HG03378 (cell line): ENCODE results near the gene RNASET2.
A peak's percentile ranks its signal among the peaks of the same experiment; 100 is the strongest.

Source experiments
- ATAC-seq: cut with Tn5 transposase; IDR thresholded peaks from one replicate; pipeline ENCODE4 v1.9.1; 2021; ENCODE audit warnings: mild to moderate bottlenecking, moderate library complexity; ENCODE audit not compliant: unreplicated experiment

Gene RNASET2, protein sequence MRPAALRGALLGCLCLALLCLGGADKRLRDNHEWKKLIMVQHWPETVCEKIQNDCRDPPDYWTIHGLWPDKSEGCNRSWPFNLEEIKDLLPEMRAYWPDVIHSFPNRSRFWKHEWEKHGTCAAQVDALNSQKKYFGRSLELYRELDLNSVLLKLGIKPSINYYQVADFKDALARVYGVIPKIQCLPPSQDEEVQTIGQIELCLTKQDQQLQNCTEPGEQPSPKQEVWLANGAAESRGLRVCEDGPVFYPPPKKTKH

DNA sequence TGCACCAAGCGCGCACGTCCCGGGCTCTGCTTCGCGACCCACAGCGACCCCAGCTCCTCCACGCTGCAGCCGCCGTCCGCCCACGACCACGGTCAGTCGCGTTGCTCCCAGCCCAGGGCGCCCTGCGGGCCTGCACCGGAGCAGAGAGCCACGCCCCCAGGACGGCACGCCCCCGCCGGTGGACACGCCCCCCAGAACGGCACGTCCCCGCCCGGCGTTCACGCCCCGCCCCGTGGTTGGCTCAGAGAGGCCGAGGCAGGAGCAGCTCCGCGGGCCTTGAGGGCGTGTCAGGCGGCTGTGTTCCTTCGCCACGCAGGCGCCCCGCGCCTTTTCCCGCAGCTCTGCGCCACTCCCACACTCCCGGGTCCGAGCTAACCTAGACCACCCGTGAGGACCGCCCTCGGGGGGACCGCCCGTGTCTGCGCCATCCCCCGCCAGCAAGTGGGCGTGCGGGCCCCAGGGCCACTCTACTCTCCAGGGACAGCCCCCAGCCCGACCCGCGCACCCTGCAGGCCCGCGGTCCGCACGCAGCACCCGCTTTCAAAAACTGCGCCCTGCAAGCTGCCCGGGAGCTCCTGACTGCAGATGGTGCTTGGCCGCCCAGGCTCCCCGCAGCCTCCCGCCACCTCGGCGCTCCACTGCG, at the start of gene RNASET2:
TSS of gene RNASET2 (minus strand) at position 107 of the 643 bp plus-strand sequence. CDS start 368 bp downstream, outside the sequence.
- ATAC-seq, result peak; percentile 49

DNA sequence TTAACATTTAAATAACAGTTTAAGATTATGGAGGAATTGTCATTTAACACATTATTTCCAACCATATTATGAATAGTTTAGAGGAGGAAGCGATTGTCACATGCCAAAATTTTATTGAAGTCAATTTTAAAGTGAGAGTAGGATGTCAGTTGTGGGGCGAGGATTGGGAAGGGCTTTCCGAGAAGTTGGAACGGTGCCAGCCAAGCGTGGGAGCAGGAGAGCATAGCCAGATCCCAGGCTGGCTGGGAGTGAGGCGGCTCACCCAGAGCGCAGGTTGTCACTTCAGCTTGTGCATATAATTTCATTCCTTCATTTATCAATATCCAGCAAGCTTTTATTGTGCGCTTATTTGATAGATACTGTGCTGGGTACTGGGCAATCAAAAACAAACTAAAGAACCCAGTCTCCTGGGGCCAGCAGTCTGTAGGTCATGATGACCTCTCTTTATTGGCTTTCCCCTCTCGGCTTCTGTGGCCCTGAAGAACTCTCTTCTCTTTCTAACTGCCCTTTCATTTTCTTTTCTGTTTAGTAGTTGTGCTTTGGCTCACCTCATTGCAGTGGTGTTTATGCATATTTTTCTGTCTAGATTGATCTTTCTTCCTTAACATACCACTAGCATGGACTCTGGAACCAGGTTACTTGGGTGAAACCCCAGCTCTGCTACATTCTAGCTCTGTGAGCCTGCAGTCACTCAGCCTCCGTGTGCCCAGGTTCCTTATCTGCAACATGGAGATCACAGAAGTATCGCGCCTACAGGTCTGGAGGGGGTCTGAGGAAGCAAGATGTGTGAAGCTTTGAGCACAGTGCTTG, 49.2 kb upstream of the RNASET2 start:
- no peak for ATAC-seq

DNA sequence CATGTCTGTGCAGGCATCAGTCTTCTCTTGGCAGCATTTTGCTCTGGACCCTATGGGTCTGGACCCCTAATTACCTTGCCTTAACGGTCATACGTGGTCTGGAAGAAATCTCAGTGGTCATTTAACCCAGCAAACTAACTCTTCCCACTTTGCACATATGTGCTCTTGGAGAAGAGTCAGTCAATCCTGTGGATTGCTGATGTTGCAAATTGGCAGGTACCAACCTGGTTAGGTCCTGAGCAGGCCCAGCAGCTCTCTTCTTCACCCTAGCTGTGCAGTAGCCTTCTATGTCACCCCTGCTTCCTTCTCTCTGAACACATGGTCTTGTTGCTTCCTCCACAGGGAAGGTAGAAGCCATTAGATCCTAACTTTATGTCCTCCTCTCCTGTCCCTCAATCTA, 44.4 kb upstream of the RNASET2 start:
- no peak for ATAC-seq

DNA sequence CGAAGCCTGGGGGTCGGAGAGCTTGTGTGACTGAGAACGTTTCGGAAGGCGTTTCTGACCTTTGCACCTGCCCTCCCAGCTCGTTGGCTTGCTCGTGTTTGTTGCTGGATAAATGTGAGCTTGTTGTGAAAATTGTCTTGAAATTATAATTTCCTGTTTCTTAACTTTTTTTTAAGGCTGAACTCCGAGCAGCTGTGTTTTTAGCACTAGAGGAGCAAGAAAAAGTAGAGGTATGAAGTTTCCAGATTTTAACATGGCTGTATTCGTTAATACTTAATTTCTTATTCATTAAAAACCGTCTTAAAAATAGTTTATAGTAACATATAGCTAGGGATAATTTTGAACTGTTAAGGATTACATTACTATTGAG, 43.5 kb upstream of the RNASET2 start:
- ATAC-seq, result no peak

DNA sequence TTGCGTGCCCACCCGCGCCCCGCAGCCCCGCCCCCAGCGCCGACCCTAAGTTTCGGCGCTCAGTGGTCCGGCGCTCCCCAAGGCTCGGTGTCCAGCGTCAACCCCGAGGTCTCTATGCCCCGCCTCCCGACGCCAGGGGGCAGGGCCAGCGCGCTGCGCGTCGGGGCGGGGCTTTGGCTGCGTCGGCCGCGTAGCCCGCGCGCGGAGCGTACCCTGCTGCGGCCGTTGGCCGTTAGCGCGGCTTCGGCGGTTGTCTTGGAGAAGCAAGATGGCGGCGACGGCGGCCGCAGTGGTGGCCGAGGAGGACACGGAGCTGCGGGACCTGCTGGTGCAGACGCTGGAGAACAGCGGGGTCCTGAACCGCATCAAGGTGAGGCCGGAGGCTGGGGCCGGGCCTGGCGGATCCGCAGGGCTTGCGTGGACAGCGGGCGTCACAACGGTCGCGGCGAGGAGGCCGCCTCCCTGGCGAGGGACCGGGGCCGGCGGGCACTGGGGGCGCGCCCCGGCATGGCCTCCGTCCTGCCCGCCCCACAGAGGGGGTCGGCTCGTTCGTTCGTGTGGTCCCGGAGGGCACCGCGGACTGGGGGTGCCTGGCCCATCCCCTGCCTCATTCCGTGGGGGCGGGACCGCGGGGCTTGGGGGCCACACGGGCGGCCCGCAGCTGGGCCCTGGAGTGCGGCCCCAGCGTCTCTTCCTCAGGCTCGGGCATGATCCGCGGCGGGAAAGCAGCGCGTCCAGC, 43.0 kb upstream of the RNASET2 start, which contains the start of gene CEP43:
TSS of gene CEP43 (plus strand) at position 253 of the 739 bp plus-strand sequence. CDS start at position 269, 16 bp downstream.
- peak; percentile 76 for ATAC-seq

DNA sequence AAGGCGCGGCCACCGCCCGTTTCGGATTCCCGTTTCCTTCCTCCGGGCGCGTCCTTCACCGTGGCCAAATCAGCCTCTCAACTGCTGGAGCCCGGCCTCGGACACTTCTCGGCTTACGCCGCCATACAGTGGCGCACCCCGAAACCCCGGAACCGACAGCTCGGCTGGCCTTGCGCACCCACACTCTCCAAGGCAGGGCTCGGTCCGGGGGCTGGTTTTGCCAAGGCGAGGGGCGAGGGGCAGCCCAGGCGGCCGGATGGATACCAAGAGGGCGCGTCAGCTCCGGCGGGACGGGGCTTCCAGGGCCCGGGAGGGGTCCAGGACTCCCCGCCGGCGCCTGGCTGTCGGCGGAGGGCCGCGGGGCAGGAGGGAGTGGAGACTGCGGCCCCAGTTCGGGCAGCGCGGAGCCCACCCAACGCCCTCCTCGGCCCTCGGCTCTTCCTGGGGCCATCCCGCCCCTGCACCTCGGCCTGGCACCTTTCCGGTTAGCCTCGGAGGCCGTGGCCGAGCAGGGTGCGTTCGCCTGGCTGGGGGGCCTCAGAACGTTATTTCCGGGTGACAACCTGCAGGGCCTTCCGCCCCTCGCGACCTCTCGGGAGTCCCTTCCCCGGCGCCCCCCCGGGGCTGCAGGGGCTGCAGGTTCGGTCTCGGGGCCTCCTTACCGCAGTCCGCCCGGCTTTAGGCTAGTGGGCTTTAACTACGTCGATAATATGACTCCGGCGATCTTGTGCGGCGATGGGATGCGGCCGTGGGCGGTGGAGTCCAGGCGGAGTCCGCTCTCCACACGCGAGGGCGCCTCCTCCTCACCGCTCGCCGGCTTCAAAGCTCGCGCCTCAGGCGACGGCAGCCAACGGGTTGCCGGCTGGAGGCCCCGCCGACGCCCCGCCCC, 42.1 kb upstream of the RNASET2 start:
- peak; percentile 20 for ATAC-seq

DNA sequence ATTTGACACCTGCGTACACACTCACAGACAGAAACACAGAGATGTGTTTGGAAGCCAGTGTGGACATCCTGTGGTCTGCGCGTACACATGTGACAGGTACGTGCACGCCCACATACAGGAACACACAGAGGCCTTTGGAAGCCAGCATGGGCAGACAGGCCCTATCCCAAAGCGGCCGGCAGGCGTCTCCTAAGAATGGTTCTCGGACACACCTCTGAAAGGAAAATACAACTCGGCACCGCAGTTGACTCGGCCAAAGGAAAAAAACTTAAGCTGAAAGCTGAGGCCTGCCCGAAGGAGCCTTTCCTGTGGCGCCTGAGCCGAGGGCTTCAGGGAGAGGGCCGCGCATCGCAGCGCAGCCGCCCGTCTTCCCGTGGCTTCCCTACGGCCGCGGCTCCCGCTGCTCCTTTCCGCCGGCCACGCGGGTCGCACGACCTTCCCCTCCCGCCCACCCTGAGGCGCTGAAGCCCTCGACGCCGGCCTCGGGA, 41.5 kb upstream of the RNASET2 start:
- ATAC-seq, result peak; percentile 38

DNA sequence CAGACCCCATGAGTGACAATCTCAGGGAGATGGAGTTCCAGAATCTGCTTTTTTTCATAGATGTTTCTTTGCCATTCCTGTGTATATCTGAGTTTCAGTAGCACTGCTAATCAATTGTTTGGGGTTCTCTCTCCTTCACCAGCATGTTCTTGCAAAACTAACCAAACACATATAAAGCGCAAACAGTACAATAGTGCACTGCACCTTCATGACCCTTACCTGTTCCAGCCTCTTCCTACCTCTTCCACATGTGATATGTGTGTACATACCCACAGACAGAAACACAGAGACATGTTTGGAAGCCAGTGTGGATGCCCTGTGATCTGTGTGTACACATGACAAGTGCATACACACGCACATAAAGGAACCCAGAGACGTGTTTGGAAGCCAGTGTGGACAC, 41.0 kb upstream of the RNASET2 start:
- peak; percentile 0 for ATAC-seq

DNA sequence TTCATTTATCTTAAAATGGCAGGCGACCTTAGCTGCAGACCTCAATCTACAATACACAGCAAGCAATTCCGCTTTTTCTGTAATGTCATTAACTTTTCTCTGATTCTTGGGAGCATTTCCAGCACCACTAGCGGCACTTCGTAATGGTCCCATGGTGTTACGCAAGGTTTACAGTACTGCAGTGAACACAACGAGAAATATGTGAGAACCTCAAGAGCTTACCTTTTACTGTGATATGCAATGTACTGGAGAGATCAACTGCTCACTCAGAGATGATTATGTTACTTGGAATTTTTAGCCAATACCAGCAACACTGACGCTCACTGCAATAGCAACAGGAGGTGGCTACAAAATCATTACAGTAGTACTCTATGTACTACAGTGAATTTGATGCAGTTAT, 40.1 kb upstream of the RNASET2 start:
- ATAC-seq, result no peak

DNA sequence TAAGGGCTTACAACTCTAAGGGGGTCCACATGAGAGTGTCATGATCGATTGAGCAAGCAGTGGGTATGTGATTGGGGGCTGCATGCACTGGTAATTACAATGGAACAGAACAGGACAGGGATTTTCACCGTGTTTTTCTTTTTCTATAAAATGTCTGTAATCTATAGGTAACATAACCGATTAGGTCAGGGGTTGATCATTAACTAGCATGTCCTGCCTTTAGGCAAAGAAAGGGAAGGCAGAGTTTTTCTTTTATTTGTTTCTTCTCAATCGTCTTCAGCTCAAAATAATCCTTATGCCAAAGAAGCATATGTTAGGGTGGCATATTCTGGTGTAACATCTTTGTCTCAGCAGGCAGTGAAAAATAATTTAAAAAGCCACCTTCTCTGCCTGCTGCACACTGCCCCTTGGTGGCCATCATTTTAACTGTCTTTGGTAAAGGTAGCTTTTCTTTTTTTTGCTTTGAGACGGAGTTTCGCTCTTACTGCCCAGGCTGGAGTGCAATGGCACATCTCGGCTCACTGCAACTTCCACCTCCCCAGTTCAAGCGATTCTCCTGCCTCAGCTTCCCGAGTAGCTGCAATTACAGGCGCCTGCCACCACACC, 33.2 kb upstream of the RNASET2 start:
- ATAC-seq, result peak; percentile 86

DNA sequence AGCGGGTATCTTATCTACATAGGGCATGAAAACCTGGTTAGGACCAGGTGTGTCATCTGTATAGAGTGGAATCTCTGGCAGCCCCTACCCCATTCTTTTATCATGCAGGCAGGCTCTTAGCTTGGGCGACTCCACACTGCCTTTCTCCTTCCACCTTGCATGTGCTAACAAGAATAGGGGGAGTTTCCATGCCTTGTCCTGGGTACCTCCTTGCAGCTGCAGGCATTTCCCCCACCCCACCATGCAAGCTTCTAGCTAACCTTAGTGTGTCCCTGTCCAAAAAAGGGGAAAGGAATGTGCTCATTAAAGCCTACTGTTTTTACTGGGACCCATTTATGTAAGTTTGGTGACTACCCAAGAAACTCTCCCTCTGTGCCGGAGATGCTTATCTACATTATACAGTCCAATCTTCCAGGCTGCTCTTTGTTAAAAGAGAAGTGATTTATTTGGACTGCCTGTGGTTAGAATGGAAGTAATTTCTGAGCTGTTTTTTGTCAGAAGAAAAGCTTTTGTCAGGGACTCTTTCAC, 32.4 kb upstream of the RNASET2 start:
- ATAC-seq, result no peak

DNA sequence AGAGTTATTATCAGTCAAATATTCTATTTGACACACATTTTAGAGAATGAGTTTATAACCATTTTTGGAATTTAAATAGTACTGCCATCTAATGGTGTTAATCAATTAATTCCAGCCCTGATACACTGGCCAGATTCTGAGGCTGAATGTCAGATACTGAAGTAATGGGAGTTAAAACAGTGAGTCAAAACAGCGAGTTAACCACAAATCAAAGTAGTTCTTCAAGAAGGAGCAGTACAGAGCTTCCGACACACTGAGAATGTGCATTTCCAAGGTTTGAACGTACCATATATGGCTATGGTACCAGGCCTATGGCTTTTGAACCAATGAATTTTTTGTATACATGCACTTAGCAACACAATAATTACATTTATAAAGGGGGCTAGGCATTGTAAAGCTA, 31.6 kb upstream of the RNASET2 start:
- no peak for ATAC-seq

DNA sequence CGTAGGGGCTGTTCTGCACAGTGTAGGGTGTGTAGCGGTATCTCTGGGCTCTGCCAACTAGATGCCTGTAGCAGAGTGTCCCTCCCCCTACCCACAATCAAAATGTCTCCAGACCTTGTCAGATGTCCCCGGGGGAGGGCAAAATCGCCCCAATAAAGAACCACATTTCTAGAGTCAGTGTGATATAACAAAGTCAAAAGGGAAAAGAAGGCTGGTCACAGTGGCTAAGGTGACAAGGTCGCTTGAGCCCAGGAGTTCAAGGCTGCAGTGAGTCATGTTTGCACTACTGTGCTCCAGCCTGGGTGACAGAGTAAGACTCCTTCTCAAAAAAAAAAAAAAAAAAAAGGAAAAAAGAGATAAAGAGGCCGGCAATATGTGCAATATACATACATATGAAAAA, 31.1 kb upstream of the RNASET2 start:
- ATAC-seq, result no peak

DNA sequence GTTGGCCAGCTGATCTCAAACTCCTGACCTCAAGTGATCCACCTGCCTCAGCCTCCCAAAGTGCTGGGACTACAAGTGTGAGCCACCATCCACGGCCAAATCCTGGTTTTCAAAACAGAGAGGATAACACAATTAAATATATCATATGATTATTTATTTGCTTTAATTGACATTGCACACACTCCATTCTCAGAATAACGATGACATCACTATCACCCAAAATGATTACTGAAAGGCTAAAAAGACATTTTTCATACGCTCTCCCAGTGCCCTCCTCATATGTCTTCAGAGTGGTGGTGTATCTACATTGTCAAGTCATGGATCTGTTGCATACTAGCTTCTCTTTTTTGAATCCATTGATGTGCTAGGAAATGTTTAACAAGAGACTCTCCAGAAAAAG, 24.4 kb upstream of the RNASET2 start:
- ATAC-seq, result no peak

DNA sequence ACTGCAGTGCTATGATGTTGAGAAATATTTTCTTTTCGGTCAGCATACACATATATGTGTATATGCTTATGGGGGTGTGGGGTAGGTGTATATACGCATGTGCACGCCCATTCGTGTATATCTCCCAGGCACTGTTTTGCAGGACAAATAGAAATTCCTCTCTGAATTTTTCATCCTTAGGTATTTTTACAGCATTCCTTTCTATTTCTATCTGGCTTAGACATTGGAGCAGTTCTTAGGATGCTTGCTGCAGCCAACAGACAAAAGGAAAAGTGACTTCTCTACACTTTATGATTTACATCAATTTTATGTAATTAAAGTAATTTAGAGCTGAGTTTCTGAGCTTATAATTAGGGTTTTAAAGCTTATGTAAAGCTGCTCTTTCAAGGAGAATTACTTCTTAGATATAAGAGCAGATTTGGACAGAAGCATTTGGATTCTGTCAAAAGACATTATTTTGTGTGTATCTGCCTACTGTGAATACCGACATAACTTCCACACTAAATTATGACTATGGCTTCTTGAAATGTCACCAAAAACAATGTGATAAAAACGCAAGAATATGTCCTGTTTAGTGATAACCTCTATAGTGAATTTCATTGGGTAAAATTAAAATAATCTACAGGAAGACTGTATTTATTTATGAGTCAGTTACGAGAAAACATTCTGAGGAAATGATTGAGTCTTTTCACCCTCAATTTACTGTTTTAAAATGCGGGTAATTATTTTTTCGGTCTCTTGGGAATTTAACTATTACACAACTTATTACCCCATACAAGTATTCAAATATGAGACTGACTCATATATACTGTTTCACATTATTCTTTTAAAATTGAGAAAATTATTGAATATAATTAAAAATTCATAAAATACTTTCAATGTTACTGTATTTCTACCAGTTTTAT, 21.5 kb upstream of the RNASET2 start:
- no peak for ATAC-seq

DNA sequence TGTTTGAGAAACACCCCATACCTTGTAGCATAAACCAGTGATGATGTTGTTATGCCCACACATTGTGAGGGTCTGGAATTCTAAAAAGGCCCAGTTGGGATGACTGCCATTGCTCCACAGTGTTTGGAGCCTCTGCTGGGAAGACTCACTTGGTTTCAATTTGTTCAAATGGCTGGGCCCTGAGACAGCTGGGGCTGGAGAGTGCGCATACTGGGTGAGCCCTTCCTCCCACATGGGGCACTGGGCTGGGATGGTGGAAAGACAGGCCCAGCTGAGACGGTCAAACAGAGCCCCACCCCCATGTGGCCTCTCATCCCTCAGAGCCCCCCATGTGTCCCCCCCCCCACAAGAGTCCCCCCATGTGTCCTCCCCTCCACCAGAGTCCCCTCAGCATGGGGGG, 20.3 kb upstream of the RNASET2 start:
- ATAC-seq, result no peak

DNA sequence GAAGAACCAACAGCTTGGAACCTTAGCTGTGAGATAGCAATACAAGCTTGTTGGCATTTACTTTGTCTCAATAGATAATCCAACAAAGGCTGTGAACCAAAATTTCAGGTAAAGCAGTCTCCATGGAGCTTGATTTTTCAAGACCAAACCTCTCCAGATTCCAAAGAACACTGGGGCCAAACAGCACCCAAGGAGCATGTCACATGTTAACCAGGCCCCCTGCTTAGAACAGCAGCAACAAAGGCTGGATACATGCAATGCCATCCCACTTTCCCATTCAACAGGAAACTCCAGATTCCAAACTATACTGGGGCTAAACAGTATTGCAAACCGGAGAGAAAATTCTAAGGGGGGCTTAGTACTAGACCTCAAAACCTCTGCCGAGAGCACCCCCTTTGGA, 15.8 kb upstream of the RNASET2 start:
- no peak for ATAC-seq

DNA sequence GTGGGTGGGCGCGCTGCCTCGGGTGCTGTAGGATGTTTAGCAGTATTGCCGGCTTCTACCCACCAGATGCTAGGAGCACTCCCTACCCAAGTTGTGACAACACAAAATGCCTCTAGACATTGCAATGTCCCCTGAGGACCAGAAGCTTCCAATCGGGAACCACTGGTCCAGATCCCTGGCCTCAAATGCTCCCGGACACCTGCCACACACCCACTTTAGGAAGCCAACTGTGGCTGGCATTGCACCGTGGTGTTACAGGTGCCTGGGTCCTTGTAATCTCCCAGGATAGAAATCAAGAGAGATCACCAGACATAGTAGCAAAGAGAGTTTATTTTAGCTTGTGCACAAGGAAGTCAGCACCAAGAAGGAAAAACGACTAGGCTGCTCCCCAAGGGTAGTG, 14.9 kb upstream of the RNASET2 start:
- no peak for ATAC-seq
